ENCODE measurements around the gene NDUFC2. TPM values are rescaled to one million over a fixed set of nuclear protein-coding genes. Genes with fewer than 3 reads are reported as not detected.

The NDUFC2 gene
- total RNA-seq, 6 donors from 2014 or later, result 19.9 to 155 (median 91.4) TPM

DNA sequence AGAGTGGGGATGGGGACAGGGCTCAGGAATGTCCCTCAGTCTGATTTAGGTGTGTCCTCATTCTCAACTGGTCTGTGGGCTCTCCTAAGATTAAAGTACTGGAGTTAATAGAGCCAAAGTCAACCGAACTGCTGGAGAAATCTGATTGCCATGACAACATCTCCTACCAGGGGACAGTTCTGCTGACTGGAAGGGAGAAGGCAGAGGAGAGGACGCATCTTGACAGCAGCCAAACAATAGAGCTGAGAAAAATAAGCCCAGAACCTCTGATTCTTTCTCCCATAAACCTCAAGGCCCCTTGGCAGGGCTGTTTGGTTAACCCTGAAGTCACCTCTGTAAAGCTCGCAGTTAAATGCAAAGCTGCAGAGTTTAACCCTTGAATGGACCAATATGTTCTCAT, 59.4 kb downstream of the NDUFC2 start:
- TF ChIP-seq POLR2AphosphoS5 (IDR thresholded peaks at IDR 0.05) (no peak), EP300 (IDR thresholded peaks at IDR 0.05) (no peak), POLR2A (IDR thresholded peaks at IDR 0.05) (no peak)
- TF ChIP-seq, protein P1, sequence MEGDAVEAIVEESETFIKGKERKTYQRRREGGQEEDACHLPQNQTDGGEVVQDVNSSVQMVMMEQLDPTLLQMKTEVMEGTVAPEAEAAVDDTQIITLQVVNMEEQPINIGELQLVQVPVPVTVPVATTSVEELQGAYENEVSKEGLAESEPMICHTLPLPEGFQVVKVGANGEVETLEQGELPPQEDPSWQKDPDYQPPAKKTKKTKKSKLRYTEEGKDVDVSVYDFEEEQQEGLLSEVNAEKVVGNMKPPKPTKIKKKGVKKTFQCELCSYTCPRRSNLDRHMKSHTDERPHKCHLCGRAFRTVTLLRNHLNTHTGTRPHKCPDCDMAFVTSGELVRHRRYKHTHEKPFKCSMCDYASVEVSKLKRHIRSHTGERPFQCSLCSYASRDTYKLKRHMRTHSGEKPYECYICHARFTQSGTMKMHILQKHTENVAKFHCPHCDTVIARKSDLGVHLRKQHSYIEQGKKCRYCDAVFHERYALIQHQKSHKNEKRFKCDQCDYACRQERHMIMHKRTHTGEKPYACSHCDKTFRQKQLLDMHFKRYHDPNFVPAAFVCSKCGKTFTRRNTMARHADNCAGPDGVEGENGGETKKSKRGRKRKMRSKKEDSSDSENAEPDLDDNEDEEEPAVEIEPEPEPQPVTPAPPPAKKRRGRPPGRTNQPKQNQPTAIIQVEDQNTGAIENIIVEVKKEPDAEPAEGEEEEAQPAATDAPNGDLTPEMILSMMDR (IDR thresholded peaks at IDR 0.05), result no peak
- Histone ChIP-seq H3K4me3 (peak overlapping the region in 1 of 4 donors; percentile 2), H3K27ac (no peak overlapping the region), H3K9me3 (no peaks in the 10 kb centered on the region), H3K27me3 (no peaks in the 10 kb centered on the region), H3K36me3 (peaks cover 0 to 14% (median 7%) of the 10 kb centered on the region in 4 donors), H3K4me1 (peaks cover 0 to 17% (median 8%) of the 10 kb centered on the region in 4 donors)
- 21 to 47% methylated on average over 2 to 3 of the region's 3 CpGs for WGBS, 2 donors
- DNase-seq, result no peak
- ATAC-seq (ENCODE audit: low FRiP score in 2 of 2), result no peak

DNA sequence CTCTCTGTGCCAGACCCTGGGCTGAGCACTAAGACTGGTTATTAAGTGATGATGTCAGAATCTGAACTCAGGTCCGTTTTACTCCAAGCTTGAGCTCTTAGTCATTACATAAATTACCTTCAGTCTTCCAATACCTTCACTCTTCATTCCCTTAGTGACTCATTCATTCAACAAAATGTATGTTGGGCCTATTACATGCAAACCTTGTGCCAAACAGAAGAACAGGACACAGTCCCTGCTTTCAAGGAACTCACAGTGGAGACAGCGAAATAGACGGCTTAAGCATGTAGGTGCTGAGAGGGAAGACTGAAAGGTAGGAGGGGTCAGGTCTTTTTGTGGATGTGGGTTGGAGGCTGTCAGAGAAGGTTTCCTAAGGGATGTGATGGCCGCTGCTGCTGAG, 59.9 kb downstream of the NDUFC2 start:
- DNase-seq (no peak), ATAC-seq (ENCODE audit: low FRiP score in 2 of 2) (no peak)
- TF ChIP-seq, protein P1 (IDR thresholded peaks at IDR 0.05), result no peak
- TF ChIP-seq EP300 (IDR thresholded peaks at IDR 0.05) (no peak), POLR2AphosphoS5 (IDR thresholded peaks at IDR 0.05) (no peak), POLR2A (IDR thresholded peaks at IDR 0.05) (no peak)
- Histone ChIP-seq H3K27me3 (no peaks in the 10 kb centered on the region), H3K9me3 (no peaks in the 10 kb centered on the region), H3K4me1 (peaks cover 0 to 17% (median 8%) of the 10 kb centered on the region in 4 donors), H3K4me3 (no peak overlapping the region), H3K36me3 (peaks cover 0 to 14% (median 7%) of the 10 kb centered on the region in 4 donors), H3K27ac (no peak overlapping the region)
- 64 to 65% methylated on average over 4 of the region's 4 CpGs for WGBS, 2 donors

Other genes with a start within 250 kb of the NDUFC2 start
- gene INTS4, start 85.2 kb downstream of the NDUFC2 start, total RNA-seq, result 10 to 100 TPM; 15.3 to 58.7 (median 28.8) TPM
- 10 to 100 TPM; 10.3 to 28.6 (median 24.3) TPM for gene KCTD14, start 56.6 kb downstream of the NDUFC2 start, total RNA-seq
- gene THRSP, start 16.0 kb downstream of the NDUFC2 start, total RNA-seq, result under 1 TPM in 1 of 6 donors, not detected in 5; 0.17 TPM
- gene ALG8, start 59.8 kb upstream of the NDUFC2 start, total RNA-seq, result 10 to 100 TPM in 5 of 6 donors, 1 to 10 TPM in 1; 5.2 to 31.4 (median 23.0) TPM
- gene KCTD21, start 108.8 kb upstream of the NDUFC2 start, total RNA-seq, result 10 to 100 TPM in 4 of 6 donors, 1 to 10 TPM in 2; 8.4 to 18.9 (median 10.7) TPM
- gene USP35, start 109.1 kb upstream of the NDUFC2 start, total RNA-seq, result 10 to 100 TPM in 2 of 6 donors, 1 to 10 TPM in 4; 5.8 to 37.7 (median 8.0) TPM

Data from upper lobe of left lung (tissue), 6 donors.